Ovary (tissue), 3 donors: ENCODE results near the gene N4BP3.

Source experiments
- CTCF ChIP-seq, 3 donors: fragments of 450-650 bp in 2 of 3; fragments of 200-600 bp in 1 of 3; IDR thresholded peaks; one replicate each; pipeline versions ENCODE4 v1.5.1 to v1.8.0; 2016 to 2022; ENCODE audit warnings: antibody characterized with exemption in 3 of 3, mild to moderate bottlenecking in 1 of 3
- EP300 ChIP-seq: sonication (generic); formaldehyde crosslinking; IDR thresholded peaks from one replicate; pipeline ENCODE4 v1.6.1; 2017; ENCODE audit warnings: antibody characterized with exemption
- POLR2A ChIP-seq: fragments of 450-650 bp; IDR thresholded peaks from one replicate; pipeline ENCODE4 v1.6.1; 2017; ENCODE audit warnings: antibody characterized with exemption, mild to moderate bottlenecking, moderate library complexity
- donor health status: DM: no; HTN: no; CAD: no.

GRCh38 chr5:178090856-178091255 is 22.5 kb upstream of the N4BP3 start:
- TF ChIP-seq CTCF (IDR thresholded peaks at IDR 0.05) (no peak), POLR2A (no peak), EP300 (no peak)
